Skin of body (tissue), 2 donors: ENCODE data around the gene PRR35. TPM values are rescaled to one million over a fixed set of nuclear protein-coding genes. Genes with fewer than 3 reads are reported as not detected.

Experiments used
- DNase-seq: peaks from one replicate; lab custom pipeline; 2025; lab: John Stamatoyannopoulos, UW
- total RNA-seq: library from RNA; depleted of rRNA; stranded (reverse); fragments of >200 nt; gene quantifications from one replicate; pipeline ENCODE4 v1.2.3, GENCODE V29; 2014

PRR35 gene
- total RNA-seq, 1 donor from 2014 or later: not detected

- peak; percentile 72 for DNase-seq
These were observed 32.9 kb upstream of the PRR35 start, which contains the start of gene CAPN15 for GRCh38 chr16:527015-527903. Gene CAPN15 (plus strand): TSS chr16:527712. CDS start chr16:546839, 19,127 bp downstream.

- no peak for DNase-seq
These were observed 31.8 kb upstream of the PRR35 start for GRCh38 chr16:528111-529011.

- DNase-seq: no peak
These were observed 31.1 kb upstream of the PRR35 start for GRCh38 chr16:529012-529575.

GRCh38 chr16:530111-530817 lies 29.9 kb upstream of the PRR35 start:
- no peak for DNase-seq

- no peak for DNase-seq
These were observed 28.6 kb upstream of the PRR35 start for GRCh38 chr16:531494-532125.

GRCh38 chr16:533391-534123 lies 26.6 kb upstream of the PRR35 start:
- DNase-seq: no peak

GRCh38 chr16:534135-534534 lies 26.1 kb upstream of the PRR35 start:
- no peak for DNase-seq

GRCh38 chr16:534856-535445 lies 25.2 kb upstream of the PRR35 start:
- no peak for DNase-seq

GRCh38 chr16:535446-536405 lies 24.5 kb upstream of the PRR35 start:
- no peak for DNase-seq

GRCh38 chr16:536746-537145 lies 23.4 kb upstream of the PRR35 start:
- DNase-seq: no peak

- DNase-seq: no peak
These were observed 22.5 kb upstream of the PRR35 start for GRCh38 chr16:537415-538335.

- no peak for DNase-seq
These were observed 20.2 kb upstream of the PRR35 start for GRCh38 chr16:539901-540530.

GRCh38 chr16:540645-541340 lies 19.4 kb upstream of the PRR35 start:
- DNase-seq: no peak

- DNase-seq: no peak
These were observed 16.7 kb upstream of the PRR35 start for GRCh38 chr16:543301-544164.

GRCh38 chr16:544517-544916 lies 15.7 kb upstream of the PRR35 start:
- DNase-seq: no peak
